GM12864 (cell line): ENCODE data around the gene HES1.

Experiments used
- DNase-seq: peaks from one replicate; pipeline ENCODE4 v3.0.0-alpha.2; 2011; ENCODE audit warnings: low read depth
- H3K4me3 ChIP-seq: 2 replicates; pipeline ENCODE4 v1.5.1; 2011; ENCODE audit warnings: mild to moderate bottlenecking, low read depth, low read length, control low read depth
- TF ChIP-seq, protein P1 (sequence below): IDR thresholded peaks from 2 replicates; pipeline ENCODE4 v1.5.1; 2011; ENCODE audit warnings: low read depth, mild to moderate bottlenecking, moderate library complexity, low read length, control low read depth, inconsistent platforms; ENCODE audit errors: missing control alignments

Gene HES1

GRCh38 chr3:194154346-194154745 lies 18.4 kb downstream of the HES1 start:
- TF ChIP-seq, protein P1, sequence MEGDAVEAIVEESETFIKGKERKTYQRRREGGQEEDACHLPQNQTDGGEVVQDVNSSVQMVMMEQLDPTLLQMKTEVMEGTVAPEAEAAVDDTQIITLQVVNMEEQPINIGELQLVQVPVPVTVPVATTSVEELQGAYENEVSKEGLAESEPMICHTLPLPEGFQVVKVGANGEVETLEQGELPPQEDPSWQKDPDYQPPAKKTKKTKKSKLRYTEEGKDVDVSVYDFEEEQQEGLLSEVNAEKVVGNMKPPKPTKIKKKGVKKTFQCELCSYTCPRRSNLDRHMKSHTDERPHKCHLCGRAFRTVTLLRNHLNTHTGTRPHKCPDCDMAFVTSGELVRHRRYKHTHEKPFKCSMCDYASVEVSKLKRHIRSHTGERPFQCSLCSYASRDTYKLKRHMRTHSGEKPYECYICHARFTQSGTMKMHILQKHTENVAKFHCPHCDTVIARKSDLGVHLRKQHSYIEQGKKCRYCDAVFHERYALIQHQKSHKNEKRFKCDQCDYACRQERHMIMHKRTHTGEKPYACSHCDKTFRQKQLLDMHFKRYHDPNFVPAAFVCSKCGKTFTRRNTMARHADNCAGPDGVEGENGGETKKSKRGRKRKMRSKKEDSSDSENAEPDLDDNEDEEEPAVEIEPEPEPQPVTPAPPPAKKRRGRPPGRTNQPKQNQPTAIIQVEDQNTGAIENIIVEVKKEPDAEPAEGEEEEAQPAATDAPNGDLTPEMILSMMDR, result no peak
- H3K4me3 ChIP-seq, result no peak overlapping the region
- DNase-seq, result no peak

DNA sequence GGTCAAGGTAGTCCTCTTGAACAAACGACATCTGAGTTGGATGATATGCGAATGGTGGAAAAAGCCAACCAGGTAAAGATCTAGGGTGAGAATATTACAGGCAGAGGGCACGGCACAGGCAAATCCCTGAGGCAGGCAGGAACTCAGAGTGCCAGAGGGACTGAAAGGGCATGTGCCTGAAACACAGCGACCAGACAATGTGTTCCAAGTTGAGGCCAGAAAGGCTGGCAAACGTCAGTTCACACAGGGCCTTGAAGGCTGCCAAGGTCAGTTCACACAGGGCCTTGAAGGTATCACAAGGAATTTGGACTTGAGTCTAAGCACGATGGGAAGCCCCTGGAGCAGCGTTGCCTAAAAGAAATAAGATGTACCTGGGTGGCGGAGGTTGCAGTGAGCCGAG lies 20.1 kb downstream of the HES1 start:
- no peak overlapping the region for H3K4me3 ChIP-seq
- TF ChIP-seq, protein P1, result no peak
- DNase-seq, result no peak

- no peak for DNase-seq
- TF ChIP-seq, protein P1, result no peak
- H3K4me3 ChIP-seq, result no peak overlapping the region
Measured at GRCh38 chr3:194158942-194159439, 23.0 kb downstream of the HES1 start.

DNA sequence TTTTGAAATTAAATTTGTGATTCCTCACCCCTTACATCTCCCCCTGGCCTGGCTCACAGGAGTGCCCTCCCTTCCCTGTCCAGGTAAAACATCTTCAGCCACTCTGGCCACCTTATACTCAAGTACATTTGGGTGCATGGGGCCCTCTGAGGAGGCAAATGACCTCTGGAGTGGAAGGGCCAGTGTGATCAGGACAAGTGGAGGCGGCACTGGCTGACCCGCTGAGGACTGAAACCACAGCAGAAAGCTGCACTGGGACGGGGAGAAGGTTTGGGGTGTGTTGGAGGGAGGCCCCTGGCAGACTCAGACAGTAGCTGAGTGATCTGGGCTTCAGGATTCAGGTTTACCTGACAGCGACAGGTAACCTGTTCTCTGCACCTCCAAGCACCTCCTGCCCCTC lies 24.2 kb downstream of the HES1 start:
- TF ChIP-seq, protein P1, result no peak
- DNase-seq, result no peak
- H3K4me3 ChIP-seq, result no peak overlapping the region

DNA sequence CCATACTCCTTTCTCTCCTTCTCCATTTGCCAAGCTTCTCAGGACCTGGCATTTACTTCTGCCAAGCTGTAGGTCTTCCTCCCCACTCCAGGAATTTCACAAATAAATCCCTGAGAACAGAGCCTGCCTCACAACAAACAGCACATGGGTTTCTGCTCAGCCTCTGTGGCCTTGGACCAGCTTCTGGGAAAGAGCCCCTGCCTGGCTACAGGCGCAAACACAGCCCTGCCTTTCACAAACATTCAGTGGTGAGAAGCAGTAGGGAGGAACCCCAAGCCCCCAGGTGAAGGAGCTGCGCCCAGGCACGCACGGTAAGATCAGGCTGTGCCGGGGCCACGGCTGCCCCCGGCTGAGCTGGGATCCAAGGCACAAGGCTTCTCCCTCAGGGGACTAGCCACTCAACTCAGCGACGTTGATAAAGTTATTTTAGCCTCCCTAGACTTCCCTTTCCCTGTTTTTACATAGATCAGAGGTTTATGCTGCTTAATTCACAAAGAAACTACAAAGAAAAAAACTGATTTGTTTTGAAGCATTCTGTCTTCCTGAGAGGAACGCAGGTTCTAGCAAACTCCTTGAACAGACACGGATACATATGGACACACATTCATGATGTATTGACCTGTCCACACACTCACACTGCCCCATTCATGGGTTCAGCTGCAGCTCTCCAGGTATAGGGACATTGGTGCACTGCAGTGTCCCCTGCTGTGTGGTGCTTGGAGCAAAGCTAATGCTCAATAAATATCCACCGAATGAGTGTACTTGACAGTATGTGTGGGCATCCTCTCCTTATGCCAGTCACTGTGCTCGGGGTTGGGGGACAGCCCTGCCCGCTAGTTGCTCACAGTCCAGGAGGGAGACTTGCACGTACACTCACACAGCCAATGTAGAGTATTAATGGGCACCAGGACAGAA lies 25.4 kb downstream of the HES1 start:
- DNase-seq, result no peak
- TF ChIP-seq, protein P1, result no peak
- no peak overlapping the region for H3K4me3 ChIP-seq

GRCh38 chr3:194162070-194162678 lies 26.2 kb downstream of the HES1 start:
- TF ChIP-seq, protein P1, result no peak
- DNase-seq, result no peak
- H3K4me3 ChIP-seq, result no peak overlapping the region
